Astrocyte of the spinal cord (primary cell): ENCODE results near the gene TMEM273.

Experiments
- DNase-seq: peaks from one replicate; pipeline ENCODE4 v3.0.0; 2011; ENCODE audit warnings: low read depth, low spot score
- H3K4me3 ChIP-seq: 2 replicates; pipeline ENCODE4 v1.5.1; 2011; ENCODE audit warnings: low read depth, mild to moderate bottlenecking, low read length, moderate library complexity
- CTCF ChIP-seq: IDR thresholded peaks from 2 replicates; pipeline ENCODE4 v1.5.1; 2012; ENCODE audit warnings: low read depth, mild to moderate bottlenecking, low read length, inconsistent platforms
- in situ Hi-C: cut with HindIII; loops from 2 replicates; pipeline ENCODE4 v1.10.0; 2017; ENCODE audit warnings: low sequenced_read_pairs

Gene TMEM273

GRCh38 chr10:49220031-49220430 lies 31.8 kb upstream of the TMEM273 start:
- no peak for DNase-seq
- TF ChIP-seq CTCF = no peak
- in situ Hi-C loops = no loop called here
- no peak overlapping the region for H3K4me3 ChIP-seq

GRCh38 chr10:49219248-49219647 lies 31.1 kb upstream of the TMEM273 start:
- in situ Hi-C loops = no loop called here
- no peak for TF ChIP-seq CTCF
- H3K4me3 ChIP-seq = no peak overlapping the region
- no peak for DNase-seq

GRCh38 chr10:49218480-49218879 lies 30.3 kb upstream of the TMEM273 start:
- in situ Hi-C loops = no loop called here
- no peak overlapping the region for H3K4me3 ChIP-seq
- no peak for TF ChIP-seq CTCF
- DNase-seq = no peak

GRCh38 chr10:49217645-49218044 lies 29.5 kb upstream of the TMEM273 start:
- H3K4me3 ChIP-seq = no peak overlapping the region
- no peak for TF ChIP-seq CTCF
- DNase-seq = no peak
- in situ Hi-C loops = no loop called here

- TF ChIP-seq CTCF = no peak
- no peak overlapping the region for H3K4me3 ChIP-seq
- in situ Hi-C loops = no loop called here
- DNase-seq = no peak
Measured at GRCh38 chr10:49213211-49213610, 25.0 kb upstream of the TMEM273 start.

- DNase-seq = no peak
- no peak overlapping the region for H3K4me3 ChIP-seq
- in situ Hi-C loops = no loop called here
- no peak for TF ChIP-seq CTCF
Measured at GRCh38 chr10:49212783-49213182, 24.6 kb upstream of the TMEM273 start.

- H3K4me3 ChIP-seq = no peak overlapping the region
- DNase-seq = no peak
- no peak for TF ChIP-seq CTCF
- in situ Hi-C loops = no loop called here
Measured at GRCh38 chr10:49212076-49212475, 23.9 kb upstream of the TMEM273 start.
